ENCODE measurements around the gene ITM2C.

Gene ITM2C

DNA sequence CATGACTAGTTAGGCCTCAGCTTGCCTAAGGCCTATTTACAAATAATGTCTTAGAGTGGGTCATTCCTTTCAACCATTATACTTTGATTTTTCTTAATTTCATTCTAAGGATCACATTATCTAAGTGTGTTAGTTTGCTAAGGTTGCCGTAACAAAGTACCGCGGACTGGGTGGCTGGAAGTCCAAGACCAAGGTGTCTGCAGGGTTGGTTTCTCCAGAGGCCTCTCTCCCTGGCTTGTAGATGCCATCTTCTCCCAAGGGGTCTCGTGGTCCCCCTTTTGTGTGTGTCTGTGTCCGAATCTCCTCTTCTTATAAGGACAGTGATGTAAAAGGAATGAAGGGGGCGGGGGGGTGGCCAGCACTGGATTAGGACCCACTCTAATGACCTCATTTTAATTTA, 18.4 kb upstream of the ITM2C start:
- TF ChIP-seq TAF1 (IDR thresholded peaks at IDR 0.05; ENCODE audit: borderline replicate concordance, insufficient read depth, low read length) (no peak), POLR2AphosphoS5 (IDR thresholded peaks at IDR 0.05; ENCODE audit: low read depth, low read length) (no peak), FOXP2 (optimal IDR thresholded peaks at IDR 0.05; ENCODE audit: borderline replicate concordance, extremely low read depth, extremely low read length, insufficient read depth) (no peak), SIN3A (IDR thresholded peaks at IDR 0.05; ENCODE audit: borderline replicate concordance, insufficient read depth, low read length) (no peak)
- TF ChIP-seq, protein P1, sequence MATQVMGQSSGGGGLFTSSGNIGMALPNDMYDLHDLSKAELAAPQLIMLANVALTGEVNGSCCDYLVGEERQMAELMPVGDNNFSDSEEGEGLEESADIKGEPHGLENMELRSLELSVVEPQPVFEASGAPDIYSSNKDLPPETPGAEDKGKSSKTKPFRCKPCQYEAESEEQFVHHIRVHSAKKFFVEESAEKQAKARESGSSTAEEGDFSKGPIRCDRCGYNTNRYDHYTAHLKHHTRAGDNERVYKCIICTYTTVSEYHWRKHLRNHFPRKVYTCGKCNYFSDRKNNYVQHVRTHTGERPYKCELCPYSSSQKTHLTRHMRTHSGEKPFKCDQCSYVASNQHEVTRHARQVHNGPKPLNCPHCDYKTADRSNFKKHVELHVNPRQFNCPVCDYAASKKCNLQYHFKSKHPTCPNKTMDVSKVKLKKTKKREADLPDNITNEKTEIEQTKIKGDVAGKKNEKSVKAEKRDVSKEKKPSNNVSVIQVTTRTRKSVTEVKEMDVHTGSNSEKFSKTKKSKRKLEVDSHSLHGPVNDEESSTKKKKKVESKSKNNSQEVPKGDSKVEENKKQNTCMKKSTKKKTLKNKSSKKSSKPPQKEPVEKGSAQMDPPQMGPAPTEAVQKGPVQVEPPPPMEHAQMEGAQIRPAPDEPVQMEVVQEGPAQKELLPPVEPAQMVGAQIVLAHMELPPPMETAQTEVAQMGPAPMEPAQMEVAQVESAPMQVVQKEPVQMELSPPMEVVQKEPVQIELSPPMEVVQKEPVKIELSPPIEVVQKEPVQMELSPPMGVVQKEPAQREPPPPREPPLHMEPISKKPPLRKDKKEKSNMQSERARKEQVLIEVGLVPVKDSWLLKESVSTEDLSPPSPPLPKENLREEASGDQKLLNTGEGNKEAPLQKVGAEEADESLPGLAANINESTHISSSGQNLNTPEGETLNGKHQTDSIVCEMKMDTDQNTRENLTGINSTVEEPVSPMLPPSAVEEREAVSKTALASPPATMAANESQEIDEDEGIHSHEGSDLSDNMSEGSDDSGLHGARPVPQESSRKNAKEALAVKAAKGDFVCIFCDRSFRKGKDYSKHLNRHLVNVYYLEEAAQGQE (IDR thresholded peaks at IDR 0.05; ENCODE audit: insufficient read depth in 1 of 2, low read depth in 2 of 2, low read length in 2 of 2), result no peak

DNA sequence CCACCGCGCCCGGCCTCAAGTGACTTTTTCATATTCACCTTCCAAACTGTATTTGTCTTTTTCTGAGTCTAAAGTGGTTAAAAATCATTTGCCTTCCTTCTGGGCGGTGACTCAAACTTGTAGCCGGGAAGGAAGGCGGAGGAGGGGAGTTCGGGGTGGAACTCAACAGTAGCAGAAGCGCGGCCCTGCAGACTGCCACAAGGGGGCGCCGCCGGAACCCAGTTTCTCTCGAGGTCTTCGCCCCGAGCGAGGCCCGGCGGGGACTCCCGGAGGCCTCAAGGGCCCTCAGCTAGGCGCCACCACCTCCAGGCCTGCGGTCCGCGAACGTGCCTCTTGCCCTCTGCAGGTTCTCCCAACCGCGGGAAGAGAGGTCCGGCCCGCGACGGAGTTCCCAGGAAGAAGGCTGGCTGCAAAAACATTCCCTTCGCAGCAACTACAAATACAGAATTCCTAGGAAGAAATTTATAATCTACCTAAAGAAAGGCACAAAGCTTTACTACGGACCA, 16.8 kb upstream of the ITM2C start:
- no peak for TF ChIP-seq POLR2AphosphoS5 (IDR thresholded peaks at IDR 0.05; ENCODE audit: low read depth, low read length)
- TF ChIP-seq FOXP2 (optimal IDR thresholded peaks at IDR 0.05; ENCODE audit: borderline replicate concordance, extremely low read depth, extremely low read length, insufficient read depth), result no peak
- no peak for TF ChIP-seq TAF1 (IDR thresholded peaks at IDR 0.05; ENCODE audit: borderline replicate concordance, insufficient read depth, low read length)
- TF ChIP-seq, protein P1 (IDR thresholded peaks at IDR 0.05; ENCODE audit: insufficient read depth in 1 of 2, low read depth in 2 of 2, low read length in 2 of 2), result no peak
- no peak for TF ChIP-seq SIN3A (IDR thresholded peaks at IDR 0.05; ENCODE audit: borderline replicate concordance, insufficient read depth, low read length)

DNA sequence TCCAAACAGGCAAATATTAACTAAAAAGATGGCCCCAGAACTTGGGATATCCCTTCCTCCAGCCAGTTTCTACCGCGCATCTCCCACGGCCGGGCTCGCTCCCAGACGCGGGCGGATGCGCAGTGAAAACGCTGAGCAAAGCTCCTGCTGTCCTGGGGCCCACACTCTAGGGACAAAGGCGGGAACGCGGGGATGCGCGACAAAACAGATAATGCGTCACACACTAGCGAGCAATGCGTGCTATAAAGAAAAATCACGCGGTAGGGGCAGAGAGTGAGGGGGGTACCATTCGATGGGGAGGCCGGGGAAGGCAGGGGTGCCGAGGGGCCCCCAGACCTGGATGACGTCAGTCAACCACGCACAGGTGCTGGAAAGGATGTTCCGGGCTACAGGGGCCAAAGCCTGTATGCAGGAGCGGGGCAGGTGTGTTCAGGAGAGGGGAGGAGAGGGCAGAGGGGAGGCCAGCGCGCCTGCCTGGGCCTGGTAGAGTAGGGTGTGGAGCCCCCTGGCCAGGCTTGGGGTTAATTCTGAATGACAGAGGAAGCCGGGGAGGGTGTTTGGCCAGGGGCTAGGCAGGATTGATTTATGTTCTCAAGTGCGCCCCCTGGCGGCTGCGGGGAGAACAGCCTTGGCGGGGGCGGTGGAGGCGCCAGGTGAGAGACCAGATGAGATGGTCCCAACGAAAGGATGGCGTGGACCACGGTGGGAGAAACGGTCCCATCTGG, 14.9 kb upstream of the ITM2C start:
- TF ChIP-seq TAF1 (IDR thresholded peaks at IDR 0.05; ENCODE audit: borderline replicate concordance, insufficient read depth, low read length) (no peak), POLR2AphosphoS5 (IDR thresholded peaks at IDR 0.05; ENCODE audit: low read depth, low read length) (no peak), FOXP2 (optimal IDR thresholded peaks at IDR 0.05; ENCODE audit: borderline replicate concordance, extremely low read depth, extremely low read length, insufficient read depth) (no peak), SIN3A (IDR thresholded peaks at IDR 0.05; ENCODE audit: borderline replicate concordance, insufficient read depth, low read length) (no peak)
- TF ChIP-seq, protein P1 (IDR thresholded peaks at IDR 0.05; ENCODE audit: insufficient read depth in 1 of 2, low read depth in 2 of 2, low read length in 2 of 2), result no peak

DNA sequence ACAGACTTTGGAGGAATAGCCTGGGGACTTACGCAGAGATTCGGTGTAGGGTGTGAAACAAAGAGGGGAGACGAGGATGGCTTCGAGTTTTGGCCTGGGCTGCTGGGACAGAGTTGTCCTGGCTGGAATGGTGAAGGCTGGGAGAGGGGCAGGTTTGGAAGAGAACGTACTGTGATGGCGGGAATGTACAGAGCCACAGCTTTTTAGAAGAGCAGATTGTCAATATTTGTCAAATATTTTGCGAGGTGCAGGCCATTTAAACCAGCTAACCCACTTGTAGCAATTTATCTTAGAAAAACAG, 14.4 kb upstream of the ITM2C start:
- TF ChIP-seq TAF1 (IDR thresholded peaks at IDR 0.05; ENCODE audit: borderline replicate concordance, insufficient read depth, low read length) (no peak), POLR2AphosphoS5 (IDR thresholded peaks at IDR 0.05; ENCODE audit: low read depth, low read length) (no peak), FOXP2 (optimal IDR thresholded peaks at IDR 0.05; ENCODE audit: borderline replicate concordance, extremely low read depth, extremely low read length, insufficient read depth) (no peak), SIN3A (IDR thresholded peaks at IDR 0.05; ENCODE audit: borderline replicate concordance, insufficient read depth, low read length) (no peak)
- TF ChIP-seq, protein P1 (IDR thresholded peaks at IDR 0.05; ENCODE audit: insufficient read depth in 1 of 2, low read depth in 2 of 2, low read length in 2 of 2), result no peak

All from PFSK-1 (cell line).